Measurements from ENCODE around the gene LHFPL4.

The LHFPL4 gene

GRCh38 chr3:9549600-9549999, 4.0 kb downstream of the LHFPL4 start:
- DNase-seq: no peak
- in situ Hi-C loops (cut with MboI; ENCODE audit: low pct_unique_long_range_greater_than_20kb, low sequenced_read_pairs): no loop called here

GRCh38 chr3:9548991-9549390, 4.6 kb downstream of the LHFPL4 start:
- no peak for DNase-seq
- in situ Hi-C loops (cut with MboI; ENCODE audit: low pct_unique_long_range_greater_than_20kb, low sequenced_read_pairs): no loop called here

- in situ Hi-C loops (cut with MboI; ENCODE audit: low pct_unique_long_range_greater_than_20kb, low sequenced_read_pairs): no loop called here
- no peak for DNase-seq
Measured at GRCh38 chr3:9542182-9542581, 11.4 kb downstream of the LHFPL4 start.

GRCh38 chr3:9536212-9536611, 17.4 kb downstream of the LHFPL4 start:
- in situ Hi-C loops (cut with MboI; ENCODE audit: low pct_unique_long_range_greater_than_20kb, low sequenced_read_pairs): no loop called here

GRCh38 chr3:9534429-9534828, 19.2 kb downstream of the LHFPL4 start:
- in situ Hi-C loops (cut with MboI; ENCODE audit: low pct_unique_long_range_greater_than_20kb, low sequenced_read_pairs): no loop called here
- no peak for DNase-seq

More at GRCh38 chr3:9536212-9536611, 17.4 kb downstream of the LHFPL4 start:
- no peak for DNase-seq

GRCh38 chr3:9525078-9525477, 28.5 kb downstream of the LHFPL4 start:
- in situ Hi-C loops (cut with MboI; ENCODE audit: low pct_unique_long_range_greater_than_20kb, low sequenced_read_pairs): no loop called here
- no peak for DNase-seq

- no peak for DNase-seq
- in situ Hi-C loops (cut with MboI; ENCODE audit: low pct_unique_long_range_greater_than_20kb, low sequenced_read_pairs): no loop called here
Measured at GRCh38 chr3:9514956-9515355, 38.7 kb downstream of the LHFPL4 start.

- DNase-seq: no peak
- in situ Hi-C loops (cut with MboI; ENCODE audit: low pct_unique_long_range_greater_than_20kb, low sequenced_read_pairs): no loop called here
Measured at GRCh38 chr3:9514306-9514705, 39.3 kb downstream of the LHFPL4 start.

- DNase-seq: no peak
- in situ Hi-C loops (cut with MboI; ENCODE audit: low pct_unique_long_range_greater_than_20kb, low sequenced_read_pairs): no loop called here
Measured at GRCh38 chr3:9512456-9513045, 41.1 kb downstream of the LHFPL4 start.

GRCh38 chr3:9508781-9509180, 44.8 kb downstream of the LHFPL4 start:
- no peak for DNase-seq
- in situ Hi-C loops (cut with MboI; ENCODE audit: low pct_unique_long_range_greater_than_20kb, low sequenced_read_pairs): no loop called here

- in situ Hi-C loops (cut with MboI; ENCODE audit: low pct_unique_long_range_greater_than_20kb, low sequenced_read_pairs): no loop called here
- no peak for DNase-seq
Measured at GRCh38 chr3:9507586-9508578, 45.7 kb downstream of the LHFPL4 start.

- in situ Hi-C loops (cut with MboI; ENCODE audit: low pct_unique_long_range_greater_than_20kb, low sequenced_read_pairs): no loop called here
- DNase-seq: peak; percentile 91
Measured at GRCh38 chr3:9503283-9503682, 50.3 kb downstream of the LHFPL4 start.

- in situ Hi-C loops (cut with MboI; ENCODE audit: low pct_unique_long_range_greater_than_20kb, low sequenced_read_pairs): no loop called here
- no peak for DNase-seq
Measured at GRCh38 chr3:9501226-9501625, 52.4 kb downstream of the LHFPL4 start.

- peak; percentile 68 for DNase-seq
- in situ Hi-C loops (cut with MboI; ENCODE audit: low pct_unique_long_range_greater_than_20kb, low sequenced_read_pairs): no loop called here
Measured at GRCh38 chr3:9500108-9501050, 53.2 kb downstream of the LHFPL4 start.

GRCh38 chr3:9499455-9500107, 54.0 kb downstream of the LHFPL4 start:
- in situ Hi-C loops (cut with MboI; ENCODE audit: low pct_unique_long_range_greater_than_20kb, low sequenced_read_pairs): no loop called here

GRCh38 chr3:9498781-9499180, 54.8 kb downstream of the LHFPL4 start:
- in situ Hi-C loops (cut with MboI; ENCODE audit: low pct_unique_long_range_greater_than_20kb, low sequenced_read_pairs): no loop called here
- DNase-seq: no peak

More at GRCh38 chr3:9499455-9500107, 54.0 kb downstream of the LHFPL4 start:
- DNase-seq: no peak

- in situ Hi-C loops (cut with MboI; ENCODE audit: low pct_unique_long_range_greater_than_20kb, low sequenced_read_pairs): no loop called here
Measured at GRCh38 chr3:9497821-9498565, 55.6 kb downstream of the LHFPL4 start.

GRCh38 chr3:9496893-9497292, 56.7 kb downstream of the LHFPL4 start:
- no peak for DNase-seq
- in situ Hi-C loops (cut with MboI; ENCODE audit: low pct_unique_long_range_greater_than_20kb, low sequenced_read_pairs): no loop called here

More at GRCh38 chr3:9497821-9498565, 55.6 kb downstream of the LHFPL4 start:
- no peak for DNase-seq
